MCF 10A (cell line): ENCODE measurements around the gene ZNF653. TPM values are rescaled to one million over a fixed set of nuclear protein-coding genes. Genes with fewer than 3 reads are reported as not detected.
"Not testable (repeated sequence)": the region's sequence is repeated elsewhere in the genome, so short reads cannot be mapped to it uniquely, and the experiment has no call there.

ENCODE experiments used
- BruUV-seq: library from RNA; stranded (reverse); fragments of 400-500 nt; replicated peaks from 2 replicates; lab custom pipeline; 2021; lab: Mats Ljungman, UMichigan
- CTCF ChIA-PET: fragments of 300-600 bp; sonication (Branson Sonifier 250); formaldehyde crosslinking; extraction: SDS; loops from one replicate; lab custom pipeline; 2021; ENCODE audit warnings: antibody characterized with exemption, inconsistent platforms; lab: Yijun Ruan, JAX
- POLR2A ChIA-PET: fragments of 300-600, 350-650 bp; sonication (Branson Sonifier 250); formaldehyde crosslinking; extraction: SDS; loops from one replicate; lab custom pipeline; 2020; ENCODE audit warnings: antibody characterized with exemption, inconsistent platforms; lab: Yijun Ruan, JAX
- DNase-seq: peaks from one replicate; pipeline ENCODE4 v3.0.0-alpha.2; 2018; ENCODE audit not compliant: unreplicated experiment
- H3K27ac Mint-ChIP-seq: one replicate; pipeline ENCODE4 v1.8.0; 2022; ENCODE audit warnings: mild to moderate bottlenecking, low read depth, mixed read lengths; ENCODE audit not compliant: unreplicated experiment
- H3K27me3 Mint-ChIP-seq: one replicate; pipeline ENCODE4 v1.8.0; 2022; ENCODE audit warnings: mixed read lengths; ENCODE audit not compliant: insufficient read depth, unreplicated experiment
- H3K36me3 Mint-ChIP-seq: one replicate; pipeline ENCODE4 v1.8.0; 2022; ENCODE audit warnings: mild to moderate bottlenecking, moderate library complexity, mixed read lengths; ENCODE audit not compliant: insufficient read depth, unreplicated experiment
- H3K4me1 Mint-ChIP-seq: one replicate; pipeline ENCODE4 v1.8.0; 2022; ENCODE audit warnings: mixed read lengths; ENCODE audit not compliant: insufficient read depth, unreplicated experiment
- H3K4me3 Mint-ChIP-seq: one replicate; pipeline ENCODE4 v1.8.0; 2022; ENCODE audit warnings: mild to moderate bottlenecking, moderate library complexity, mixed read lengths; ENCODE audit not compliant: unreplicated experiment
- H3K9me3 Mint-ChIP-seq: one replicate; pipeline ENCODE4 v1.8.0; 2022; ENCODE audit warnings: mixed read lengths; ENCODE audit not compliant: unreplicated experiment
- intact Hi-C: fragments of 100-400 bp; cut with micrococcal nuclease; formaldehyde crosslinking; loops from 2 replicates; pipeline ENCODE4 v1.14.1; 2022
- total RNA-seq: library from RNA; stranded (reverse); gene quantifications from 2 replicates; pipeline ENCODE4 v1.2.3, GENCODE V29; 2022
- TF ChIP-seq, protein P1 (sequence below): fragments of 200-600 bp; IDR thresholded peaks from one replicate; pipeline ENCODE4 v1.8.0; 2022; ENCODE audit warnings: antibody characterized with exemption, mild to moderate bottlenecking; ENCODE audit not compliant: unreplicated experiment

Gene ZNF653
- total RNA-seq, 1 experiment from 2014 or later = 7.7 TPM

DNA sequence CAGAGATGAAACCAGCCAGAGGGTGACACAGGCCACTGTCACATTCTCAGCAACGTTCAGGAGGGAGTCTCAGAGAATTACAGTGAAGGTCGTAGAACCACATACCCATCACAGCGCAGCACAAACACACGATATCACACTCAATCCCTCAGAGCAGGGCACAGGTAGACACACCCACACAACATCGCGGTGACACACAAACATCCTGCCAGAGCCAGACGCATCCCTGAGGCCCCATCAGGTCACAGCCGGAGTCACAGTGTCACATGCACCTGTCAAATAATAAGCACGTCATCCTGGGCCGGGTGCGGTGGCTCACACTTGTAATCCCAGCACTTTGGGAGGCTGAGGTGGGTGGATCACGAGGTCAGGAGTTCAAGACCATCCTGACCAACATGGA is 42.2 kb downstream of the ZNF653 start:
- POLR2A ChIA-PET = no interaction called here
- TF ChIP-seq, protein P1, sequence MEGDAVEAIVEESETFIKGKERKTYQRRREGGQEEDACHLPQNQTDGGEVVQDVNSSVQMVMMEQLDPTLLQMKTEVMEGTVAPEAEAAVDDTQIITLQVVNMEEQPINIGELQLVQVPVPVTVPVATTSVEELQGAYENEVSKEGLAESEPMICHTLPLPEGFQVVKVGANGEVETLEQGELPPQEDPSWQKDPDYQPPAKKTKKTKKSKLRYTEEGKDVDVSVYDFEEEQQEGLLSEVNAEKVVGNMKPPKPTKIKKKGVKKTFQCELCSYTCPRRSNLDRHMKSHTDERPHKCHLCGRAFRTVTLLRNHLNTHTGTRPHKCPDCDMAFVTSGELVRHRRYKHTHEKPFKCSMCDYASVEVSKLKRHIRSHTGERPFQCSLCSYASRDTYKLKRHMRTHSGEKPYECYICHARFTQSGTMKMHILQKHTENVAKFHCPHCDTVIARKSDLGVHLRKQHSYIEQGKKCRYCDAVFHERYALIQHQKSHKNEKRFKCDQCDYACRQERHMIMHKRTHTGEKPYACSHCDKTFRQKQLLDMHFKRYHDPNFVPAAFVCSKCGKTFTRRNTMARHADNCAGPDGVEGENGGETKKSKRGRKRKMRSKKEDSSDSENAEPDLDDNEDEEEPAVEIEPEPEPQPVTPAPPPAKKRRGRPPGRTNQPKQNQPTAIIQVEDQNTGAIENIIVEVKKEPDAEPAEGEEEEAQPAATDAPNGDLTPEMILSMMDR = no peak
- Mint-ChIP-seq H3K4me1 (no peaks in the 10 kb centered on the region), H3K9me3 (no peaks in the 10 kb centered on the region), H3K36me3 (no peaks in the 10 kb centered on the region), H3K4me3 (no peak overlapping the region), H3K27ac (no peak overlapping the region), H3K27me3 (peaks cover 14% of the 10 kb centered on the region)
- no peak for DNase-seq
- BruUV-seq = no TSS peak
- intact Hi-C loops = no loop called here
- CTCF ChIA-PET = interaction anchor here (0.7 kb wide), 2 partner anchors 66 to 76 kb away, joined by 3 read pairs; no protein-coding TSS in a partner anchor

DNA sequence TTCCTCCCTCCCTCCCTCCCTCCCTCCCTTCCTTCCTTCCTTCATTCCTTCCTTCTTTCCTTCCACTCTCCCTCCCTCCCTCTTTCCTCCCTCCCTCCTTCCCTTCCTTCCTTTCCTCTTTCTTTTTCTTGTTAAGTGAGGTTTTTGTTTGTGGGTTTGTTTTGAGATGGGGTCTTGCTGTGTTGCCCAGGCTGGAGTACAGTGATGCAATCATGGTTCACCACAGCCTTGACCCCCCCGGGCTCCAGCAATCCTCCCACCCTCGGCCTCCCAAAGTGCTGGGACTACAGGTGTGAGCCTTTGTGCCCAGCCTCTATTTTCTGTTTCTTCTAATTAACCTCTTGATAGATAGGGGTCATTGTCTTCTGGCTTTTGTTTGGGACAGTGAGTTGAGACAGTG is 44.2 kb downstream of the ZNF653 start:
- no peak for DNase-seq
- TF ChIP-seq, protein P1 = no peak
- no TSS peak for BruUV-seq
- Mint-ChIP-seq H3K9me3 (no peaks in the 10 kb centered on the region), H3K4me1 (no peaks in the 10 kb centered on the region), H3K36me3 (no peaks in the 10 kb centered on the region), H3K27me3 (peaks cover 14% of the 10 kb centered on the region), H3K27ac (no peak overlapping the region), H3K4me3 (no peak overlapping the region)
- intact Hi-C loops = no loop called here
- ChIA-PET POLR2A (no interaction called here), CTCF (interaction anchor here (0.7 kb wide), 1 partner anchor 267 kb away, joined by 3 read pairs; no protein-coding TSS in a partner anchor)

DNA sequence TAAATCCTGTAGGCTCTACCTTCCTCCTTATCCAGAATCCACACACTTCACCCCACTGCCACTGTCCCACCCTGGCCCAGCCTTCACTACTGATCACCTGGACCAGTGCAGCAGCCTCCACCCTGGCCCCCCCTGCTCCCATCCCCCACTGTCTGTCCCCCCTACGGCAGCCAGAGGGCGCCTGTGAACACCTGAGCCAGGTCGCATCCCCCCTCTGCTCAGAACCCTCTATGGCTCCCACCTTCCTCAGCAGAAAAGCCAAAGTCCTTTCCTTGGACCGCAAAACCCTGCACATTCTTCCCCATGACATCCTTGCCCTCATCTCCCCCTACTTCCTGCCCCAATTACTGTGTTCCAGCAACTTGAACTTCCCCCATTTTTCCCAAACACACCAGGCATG is 45.4 kb downstream of the ZNF653 start:
- H3K36me3 Mint-ChIP-seq = no peaks in the 10 kb centered on the region
- no peak overlapping the region for H3K4me3 Mint-ChIP-seq
- H3K9me3 Mint-ChIP-seq = no peaks in the 10 kb centered on the region
- no peak overlapping the region for H3K27ac Mint-ChIP-seq
- CTCF ChIA-PET = no interaction called here
- BruUV-seq = no TSS peak
- no peak for DNase-seq
- peaks cover 14% of the 10 kb centered on the region for H3K27me3 Mint-ChIP-seq
- no peaks in the 10 kb centered on the region for H3K4me1 Mint-ChIP-seq
- POLR2A ChIA-PET = no interaction called here
- TF ChIP-seq, protein P1 = no peak
- intact Hi-C loops = no loop called here

DNA sequence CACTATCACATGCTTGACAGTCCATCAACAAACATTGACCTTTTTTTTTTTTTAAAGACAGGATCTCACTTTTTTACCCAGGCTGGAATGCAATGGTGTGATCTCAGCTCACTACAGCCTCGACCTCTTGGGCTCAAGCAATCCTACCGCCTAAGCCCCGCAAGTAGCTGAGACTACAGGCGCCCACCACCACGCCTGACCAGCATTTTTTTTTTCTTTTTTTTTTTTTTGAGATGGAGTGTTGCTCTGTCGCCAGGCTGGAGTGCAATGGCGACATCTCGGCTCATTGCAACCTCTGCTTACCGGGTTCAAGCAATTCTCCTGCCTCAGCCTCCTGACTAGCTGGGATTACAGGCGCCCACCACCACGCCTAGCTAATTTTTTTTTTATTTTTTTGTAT is 46.7 kb downstream of the ZNF653 start:
- CTCF ChIA-PET, H3K27ac Mint-ChIP-seq, intact Hi-C loops, DNase-seq, POLR2A ChIA-PET, H3K9me3 Mint-ChIP-seq, H3K36me3 Mint-ChIP-seq, H3K4me1 Mint-ChIP-seq, H3K4me3 Mint-ChIP-seq, BruUV-seq: not testable (repeated sequence)
- peaks cover 14% of the 10 kb centered on the region for H3K27me3 Mint-ChIP-seq
